Stimulated activated CD8-positive, alpha-beta memory T cell treated with anti-CD3 and anti-CD28 coated beads, Interleukin-4, amount 100 ng/mL, for 1 hour (primary cell): ENCODE data around the gene PRKAR2B.
A peak's percentile ranks its signal among the peaks of the same experiment; 100 is the strongest.
"Not testable (repeated sequence)": the region's sequence is repeated elsewhere in the genome, so short reads cannot be mapped to it uniquely, and the experiment has no call there.

ENCODE experiments used
- DNase-seq, 2 donors: peaks; one replicate each; pipeline ENCODE4 v3.0.0-alpha.2; 2020; ENCODE audit warnings: low read depth in 2 of 2, low spot score in 1 of 2

The PRKAR2B gene

GRCh38 chr7:107152011-107152410 is 107.5 kb downstream of the PRKAR2B start:
- DNase-seq: no peak

GRCh38 chr7:107154826-107155225 is 110.3 kb downstream of the PRKAR2B start:
- no peak for DNase-seq

GRCh38 chr7:107155726-107156125 is 111.2 kb downstream of the PRKAR2B start:
- DNase-seq: not testable (repeated sequence)

GRCh38 chr7:107157091-107157490 is 112.6 kb downstream of the PRKAR2B start:
- DNase-seq: no peak

- no peak for DNase-seq
These were observed 113.5 kb downstream of the PRKAR2B start for GRCh38 chr7:107158028-107158427.

GRCh38 chr7:107160389-107160788 is 115.9 kb downstream of the PRKAR2B start:
- no peak for DNase-seq

GRCh38 chr7:107161415-107161814 is 116.9 kb downstream of the PRKAR2B start:
- DNase-seq: no peak

GRCh38 chr7:107162475-107162874 is 118.0 kb downstream of the PRKAR2B start:
- no peak for DNase-seq

- no peak for DNase-seq
These were observed 119.6 kb downstream of the PRKAR2B start for GRCh38 chr7:107164092-107164491.

GRCh38 chr7:107165341-107165740 is 120.8 kb downstream of the PRKAR2B start:
- DNase-seq: no peak

- no peak for DNase-seq
These were observed 122.4 kb downstream of the PRKAR2B start for GRCh38 chr7:107166736-107167426.

GRCh38 chr7:107167483-107168232 is 123.2 kb downstream of the PRKAR2B start:
- no peak for DNase-seq

- DNase-seq: peak; percentile 88 to 96
These were observed 124.0 kb downstream of the PRKAR2B start, which contains the start of gene HBP1 for GRCh38 chr7:107168233-107169119. TSS of gene HBP1 (plus strand) at chr7:107169003. CDS start at chr7:107179894, 10,891 bp downstream.

GRCh38 chr7:107169120-107170050 is 124.9 kb downstream of the PRKAR2B start:
- peak; percentile 54 to 70 for DNase-seq

- no peak for DNase-seq
These were observed 125.8 kb downstream of the PRKAR2B start for GRCh38 chr7:107170051-107170915.

GRCh38 chr7:107171496-107171895 is 127.0 kb downstream of the PRKAR2B start:
- no peak for DNase-seq

GRCh38 chr7:107172276-107173032 is 127.9 kb downstream of the PRKAR2B start:
- no peak for DNase-seq

- DNase-seq: no peak
These were observed 128.7 kb downstream of the PRKAR2B start for GRCh38 chr7:107173191-107173590.
